SK-N-SH (cell line): ENCODE measurements around the gene LINC00237.

Experiments used
- CHD2 ChIP-seq: fragments of 150-350 bp; IDR thresholded peaks from 2 replicates; pipeline ENCODE4 v1.6.1; 2018; ENCODE audit warnings: low read length; ENCODE audit not compliant: partially characterized antibody
- EZH2phosphoT487 ChIP-seq: fragments of 200-600 bp; sonication (generic); IDR thresholded peaks from 2 replicates; pipeline ENCODE4 v1.6.1; 2017; ENCODE audit warnings: low read depth, mixed run types, mild to moderate bottlenecking, antibody characterized with exemption, moderate library complexity, borderline replicate concordance
- FOXJ3 ChIP-seq: sonication (generic); formaldehyde crosslinking; IDR thresholded peaks from 2 replicates; pipeline ENCODE4 v1.5.1; 2020; ENCODE audit warnings: mild to moderate bottlenecking, missing genetic modification reagents
- MXI1 ChIP-seq: IDR thresholded peaks from 2 replicates; pipeline ENCODE4 v1.6.1; 2012; ENCODE audit warnings: mild to moderate bottlenecking, low read depth, low read length, improper control_type of control experiment
- NFIC ChIP-seq: IDR thresholded peaks from 2 replicates; pipeline ENCODE4 v1.4.0; 2012; ENCODE audit warnings: borderline replicate concordance
- POLR2AphosphoS5 ChIP-seq: IDR thresholded peaks from 2 replicates; pipeline ENCODE4 v1.6.1; 2012; ENCODE audit warnings: low read depth, low read length
- RAD21 ChIP-seq: IDR thresholded peaks from 2 replicates; pipeline ENCODE4 v1.6.1; 2012; ENCODE audit warnings: mild to moderate bottlenecking, low read length
- SIN3A ChIP-seq: IDR thresholded peaks from 2 replicates; pipeline ENCODE4 v1.6.1; 2012; ENCODE audit warnings: low read depth, mild to moderate bottlenecking, low read length, moderate library complexity, borderline replicate concordance
- TAF1 ChIP-seq: IDR thresholded peaks from 2 replicates; pipeline ENCODE4 v1.6.1; 2012; ENCODE audit warnings: low read depth, mild to moderate bottlenecking, low read length, moderate library complexity, borderline replicate concordance
- TF ChIP-seq, protein P1 (sequence below): fragments of 200-600 bp; sonication (generic); IDR thresholded peaks from 2 replicates; pipeline ENCODE4 v1.6.1; 2017; ENCODE audit warnings: antibody characterized with exemption, mild to moderate bottlenecking, moderate library complexity
- TF ChIP-seq, protein P2 (sequence below): fragments of 150-350 bp; IDR thresholded peaks from 2 replicates; pipeline ENCODE4 v1.6.1; 2017; ENCODE audit warnings: antibody characterized with exemption, low read length, low read depth, borderline replicate concordance
- TF ChIP-seq, protein P3 (sequence below): IDR thresholded peaks from 2 replicates; pipeline ENCODE4 v1.6.1; 2012; ENCODE audit warnings: mild to moderate bottlenecking, low read depth, low read length, moderate library complexity
- TF ChIP-seq, protein P4 (sequence below): IDR thresholded peaks from 2 replicates; pipeline ENCODE4 v1.4.0; 2012; ENCODE audit warnings: low read depth

DNA sequence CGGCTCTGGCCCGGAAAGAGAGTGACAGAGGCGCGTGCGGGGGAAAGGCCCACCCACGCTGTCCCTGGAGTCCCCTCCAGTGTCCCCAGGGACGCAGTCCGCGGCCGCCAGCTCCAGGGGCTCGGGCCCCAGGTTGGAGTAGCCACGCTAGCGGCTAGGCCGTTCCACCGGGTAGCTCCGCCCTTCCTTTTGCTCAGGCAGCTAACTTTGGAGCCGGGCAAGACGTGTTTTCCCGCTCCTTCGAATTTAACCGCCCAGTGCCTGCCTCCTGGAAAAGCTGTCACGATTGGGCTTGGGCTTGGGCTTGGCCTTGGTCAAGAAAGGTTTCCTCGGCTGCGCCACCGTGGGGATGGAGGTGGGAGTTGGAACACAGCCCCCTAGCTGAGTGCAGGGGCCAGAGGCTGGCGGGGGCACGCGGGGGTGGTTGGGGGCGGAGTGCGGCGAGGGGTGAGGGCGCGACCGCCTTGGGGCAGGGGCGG is 4.7 kb downstream of the LINC00237 start:
- TF ChIP-seq, protein P1, sequence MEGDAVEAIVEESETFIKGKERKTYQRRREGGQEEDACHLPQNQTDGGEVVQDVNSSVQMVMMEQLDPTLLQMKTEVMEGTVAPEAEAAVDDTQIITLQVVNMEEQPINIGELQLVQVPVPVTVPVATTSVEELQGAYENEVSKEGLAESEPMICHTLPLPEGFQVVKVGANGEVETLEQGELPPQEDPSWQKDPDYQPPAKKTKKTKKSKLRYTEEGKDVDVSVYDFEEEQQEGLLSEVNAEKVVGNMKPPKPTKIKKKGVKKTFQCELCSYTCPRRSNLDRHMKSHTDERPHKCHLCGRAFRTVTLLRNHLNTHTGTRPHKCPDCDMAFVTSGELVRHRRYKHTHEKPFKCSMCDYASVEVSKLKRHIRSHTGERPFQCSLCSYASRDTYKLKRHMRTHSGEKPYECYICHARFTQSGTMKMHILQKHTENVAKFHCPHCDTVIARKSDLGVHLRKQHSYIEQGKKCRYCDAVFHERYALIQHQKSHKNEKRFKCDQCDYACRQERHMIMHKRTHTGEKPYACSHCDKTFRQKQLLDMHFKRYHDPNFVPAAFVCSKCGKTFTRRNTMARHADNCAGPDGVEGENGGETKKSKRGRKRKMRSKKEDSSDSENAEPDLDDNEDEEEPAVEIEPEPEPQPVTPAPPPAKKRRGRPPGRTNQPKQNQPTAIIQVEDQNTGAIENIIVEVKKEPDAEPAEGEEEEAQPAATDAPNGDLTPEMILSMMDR: no peak
- no peak for TF ChIP-seq RAD21
- no peak for TF ChIP-seq NFIC
- TF ChIP-seq CHD2: no peak
- TF ChIP-seq, protein P2, sequence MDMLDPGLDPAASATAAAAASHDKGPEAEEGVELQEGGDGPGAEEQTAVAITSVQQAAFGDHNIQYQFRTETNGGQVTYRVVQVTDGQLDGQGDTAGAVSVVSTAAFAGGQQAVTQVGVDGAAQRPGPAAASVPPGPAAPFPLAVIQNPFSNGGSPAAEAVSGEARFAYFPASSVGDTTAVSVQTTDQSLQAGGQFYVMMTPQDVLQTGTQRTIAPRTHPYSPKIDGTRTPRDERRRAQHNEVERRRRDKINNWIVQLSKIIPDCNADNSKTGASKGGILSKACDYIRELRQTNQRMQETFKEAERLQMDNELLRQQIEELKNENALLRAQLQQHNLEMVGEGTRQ: no peak
- no peak for TF ChIP-seq POLR2AphosphoS5
- TF ChIP-seq, protein P3, sequence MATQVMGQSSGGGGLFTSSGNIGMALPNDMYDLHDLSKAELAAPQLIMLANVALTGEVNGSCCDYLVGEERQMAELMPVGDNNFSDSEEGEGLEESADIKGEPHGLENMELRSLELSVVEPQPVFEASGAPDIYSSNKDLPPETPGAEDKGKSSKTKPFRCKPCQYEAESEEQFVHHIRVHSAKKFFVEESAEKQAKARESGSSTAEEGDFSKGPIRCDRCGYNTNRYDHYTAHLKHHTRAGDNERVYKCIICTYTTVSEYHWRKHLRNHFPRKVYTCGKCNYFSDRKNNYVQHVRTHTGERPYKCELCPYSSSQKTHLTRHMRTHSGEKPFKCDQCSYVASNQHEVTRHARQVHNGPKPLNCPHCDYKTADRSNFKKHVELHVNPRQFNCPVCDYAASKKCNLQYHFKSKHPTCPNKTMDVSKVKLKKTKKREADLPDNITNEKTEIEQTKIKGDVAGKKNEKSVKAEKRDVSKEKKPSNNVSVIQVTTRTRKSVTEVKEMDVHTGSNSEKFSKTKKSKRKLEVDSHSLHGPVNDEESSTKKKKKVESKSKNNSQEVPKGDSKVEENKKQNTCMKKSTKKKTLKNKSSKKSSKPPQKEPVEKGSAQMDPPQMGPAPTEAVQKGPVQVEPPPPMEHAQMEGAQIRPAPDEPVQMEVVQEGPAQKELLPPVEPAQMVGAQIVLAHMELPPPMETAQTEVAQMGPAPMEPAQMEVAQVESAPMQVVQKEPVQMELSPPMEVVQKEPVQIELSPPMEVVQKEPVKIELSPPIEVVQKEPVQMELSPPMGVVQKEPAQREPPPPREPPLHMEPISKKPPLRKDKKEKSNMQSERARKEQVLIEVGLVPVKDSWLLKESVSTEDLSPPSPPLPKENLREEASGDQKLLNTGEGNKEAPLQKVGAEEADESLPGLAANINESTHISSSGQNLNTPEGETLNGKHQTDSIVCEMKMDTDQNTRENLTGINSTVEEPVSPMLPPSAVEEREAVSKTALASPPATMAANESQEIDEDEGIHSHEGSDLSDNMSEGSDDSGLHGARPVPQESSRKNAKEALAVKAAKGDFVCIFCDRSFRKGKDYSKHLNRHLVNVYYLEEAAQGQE: no peak
- no peak for TF ChIP-seq SIN3A
- TF ChIP-seq FOXJ3: no peak
- TF ChIP-seq TAF1: no peak
- TF ChIP-seq EZH2phosphoT487: no peak
- no peak for TF ChIP-seq MXI1
- TF ChIP-seq, protein P4, sequence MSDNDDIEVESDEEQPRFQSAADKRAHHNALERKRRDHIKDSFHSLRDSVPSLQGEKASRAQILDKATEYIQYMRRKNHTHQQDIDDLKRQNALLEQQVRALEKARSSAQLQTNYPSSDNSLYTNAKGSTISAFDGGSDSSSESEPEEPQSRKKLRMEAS: no peak
